Stimulated activated CD8-positive, alpha-beta memory T cell treated with anti-CD3 and anti-CD28 coated beads, Interleukin-4, amount 100 ng/mL, for 1 hour (primary cell): Measurements from ENCODE around the gene COQ8A.
"Not testable (repeated sequence)": the region's sequence is repeated elsewhere in the genome, so short reads cannot be mapped to it uniquely, and the experiment has no call there.

Experiments
- DNase-seq, 2 donors: peaks; one replicate each; pipeline ENCODE4 v3.0.0-alpha.2; 2020; ENCODE audit warnings: low read depth in 2 of 2, low spot score in 1 of 2

Gene COQ8A

DNA sequence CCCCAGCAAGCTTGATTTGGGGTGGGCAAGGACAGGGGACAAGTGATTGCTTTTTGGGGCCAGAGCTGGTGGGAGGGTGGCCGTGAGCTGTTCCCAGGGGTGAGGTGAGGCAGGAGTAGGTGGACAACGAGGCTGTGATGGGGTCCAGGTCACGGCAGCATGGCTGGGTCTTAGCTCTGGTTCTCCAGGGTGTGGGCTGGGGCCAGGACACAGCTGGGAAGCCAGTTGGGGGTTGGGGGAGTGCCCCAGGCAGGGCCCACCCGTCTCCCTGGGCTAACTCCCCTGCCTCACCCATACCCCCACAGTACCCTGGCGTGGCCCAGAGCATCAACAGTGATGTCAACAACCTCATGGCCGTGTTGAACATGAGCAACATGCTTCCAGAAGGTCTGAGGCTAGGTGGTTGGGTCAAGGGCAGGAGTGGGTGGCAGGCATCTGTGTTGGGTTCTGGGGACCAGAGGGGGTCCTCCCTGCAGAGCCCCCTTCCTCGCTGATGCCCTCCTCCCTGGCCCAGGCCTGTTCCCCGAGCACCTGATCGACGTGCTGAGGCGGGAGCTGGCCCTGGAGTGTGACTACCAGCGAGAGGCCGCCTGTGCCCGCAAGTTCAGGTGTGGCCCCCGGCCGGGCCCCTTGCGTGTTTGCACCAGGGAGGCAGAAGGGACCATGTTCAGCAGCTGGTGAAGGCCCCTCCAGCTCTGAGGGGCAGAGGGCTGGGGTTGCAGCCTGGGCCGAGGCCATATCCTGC is 43.3 kb downstream of the COQ8A start:
- DNase-seq = no peak

DNA sequence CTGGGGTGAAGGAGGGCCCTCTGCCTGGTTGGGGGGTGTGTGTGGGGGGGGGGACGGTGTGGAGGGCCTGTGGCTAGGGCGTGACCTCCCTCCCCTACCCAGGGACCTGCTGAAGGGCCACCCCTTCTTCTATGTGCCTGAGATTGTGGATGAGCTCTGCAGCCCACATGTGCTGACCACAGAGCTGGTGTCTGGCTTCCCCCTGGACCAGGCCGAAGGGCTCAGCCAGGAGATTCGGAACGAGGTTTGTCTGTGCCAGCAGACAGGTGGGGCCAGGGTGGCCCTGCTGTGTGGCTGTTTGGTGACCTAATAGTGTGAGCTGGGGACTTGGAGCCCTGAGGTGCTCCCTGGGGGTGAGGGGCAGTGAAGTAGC is 43.9 kb downstream of the COQ8A start:
- no peak for DNase-seq

DNA sequence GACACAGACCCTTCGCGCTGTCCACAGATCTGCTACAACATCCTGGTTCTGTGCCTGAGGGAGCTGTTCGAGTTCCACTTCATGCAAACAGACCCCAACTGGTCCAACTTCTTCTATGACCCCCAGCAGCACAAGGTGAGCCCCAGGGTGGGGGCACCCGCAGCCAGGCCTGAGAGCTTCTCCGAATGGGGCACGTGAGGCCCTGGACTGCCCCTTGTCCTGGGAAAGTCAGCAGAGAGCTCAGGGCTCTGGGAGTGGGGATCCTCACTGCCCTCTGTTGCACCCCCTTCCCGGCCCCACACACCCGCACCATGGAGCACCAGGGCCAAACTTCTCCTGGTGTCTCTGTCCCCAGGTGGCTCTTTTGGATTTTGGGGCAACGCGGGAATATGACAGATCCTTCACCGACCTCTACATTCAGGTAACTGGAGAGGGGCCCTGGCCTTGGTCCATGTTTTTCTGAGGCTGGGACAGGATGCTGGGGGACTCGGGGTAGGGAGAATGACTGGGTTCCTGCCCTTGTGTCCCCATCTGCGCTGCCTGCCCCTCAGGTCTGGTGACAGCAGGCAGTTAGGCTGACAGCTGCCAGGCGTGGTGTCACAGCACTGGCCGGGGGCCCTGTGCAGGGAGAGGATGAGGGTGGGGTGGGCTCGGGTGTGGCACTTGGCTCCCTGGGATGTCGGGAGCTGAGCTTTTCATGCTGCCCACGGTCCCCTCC is 44.6 kb downstream of the COQ8A start:
- no peak for DNase-seq

DNA sequence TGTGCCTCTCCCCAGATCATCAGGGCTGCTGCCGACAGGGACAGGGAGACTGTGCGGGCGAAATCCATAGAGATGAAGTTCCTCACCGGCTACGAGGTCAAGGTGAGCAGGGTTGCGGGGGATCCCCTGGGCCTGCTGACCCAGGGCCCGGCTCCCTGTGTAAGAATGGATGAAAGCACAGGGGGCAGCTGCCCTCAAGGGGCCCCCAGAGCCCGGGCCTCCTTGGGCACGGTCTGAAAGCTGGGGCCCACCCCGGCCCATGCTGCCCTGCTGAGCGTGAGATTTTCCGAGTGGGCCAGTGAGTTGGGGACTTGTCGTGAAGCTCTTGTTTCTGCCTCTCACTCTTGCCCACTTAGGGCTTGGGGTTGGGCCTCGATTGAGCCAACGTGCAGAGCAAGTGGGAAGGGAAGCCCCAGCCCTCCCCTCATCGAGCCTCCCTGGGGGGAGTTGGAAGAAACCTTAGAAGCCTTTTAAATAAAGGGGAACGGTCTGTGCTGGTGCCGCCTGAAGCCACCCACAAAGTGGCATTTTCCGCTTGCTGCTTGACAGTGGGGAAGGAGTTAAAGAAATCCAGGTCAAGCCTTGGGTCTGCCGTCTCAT is 45.2 kb downstream of the COQ8A start:
- no peak for DNase-seq

DNA sequence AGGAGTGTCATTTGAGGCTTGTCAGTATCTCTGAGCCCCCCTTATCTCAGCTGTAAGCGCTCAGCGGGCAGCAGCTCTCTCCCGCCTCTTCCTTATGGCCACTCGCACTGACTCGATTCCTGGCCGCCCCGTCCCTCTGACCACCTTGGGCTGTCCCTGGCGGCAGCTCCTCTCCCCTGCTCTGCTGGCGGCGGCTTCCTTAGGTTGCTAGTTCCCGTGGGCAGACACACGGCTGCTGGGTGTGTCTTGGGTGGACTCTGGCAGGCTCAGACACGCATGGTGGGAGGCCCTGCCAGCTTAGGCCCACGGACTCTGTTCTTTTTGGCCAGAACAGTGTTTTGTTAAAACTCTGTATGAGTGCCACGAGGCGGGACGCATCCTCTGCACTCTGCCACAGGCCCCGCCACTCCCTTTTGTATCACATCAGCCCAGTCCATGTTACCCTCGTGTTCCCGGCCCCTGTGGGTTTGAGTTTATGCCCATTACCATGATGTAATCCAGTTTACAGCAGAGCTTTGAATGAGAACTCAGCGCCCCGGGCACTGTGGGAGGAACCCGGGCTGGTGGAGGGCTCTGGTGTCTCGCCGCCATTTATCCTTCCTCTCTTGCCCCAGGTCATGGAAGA is 45.9 kb downstream of the COQ8A start:
- no peak for DNase-seq

DNA sequence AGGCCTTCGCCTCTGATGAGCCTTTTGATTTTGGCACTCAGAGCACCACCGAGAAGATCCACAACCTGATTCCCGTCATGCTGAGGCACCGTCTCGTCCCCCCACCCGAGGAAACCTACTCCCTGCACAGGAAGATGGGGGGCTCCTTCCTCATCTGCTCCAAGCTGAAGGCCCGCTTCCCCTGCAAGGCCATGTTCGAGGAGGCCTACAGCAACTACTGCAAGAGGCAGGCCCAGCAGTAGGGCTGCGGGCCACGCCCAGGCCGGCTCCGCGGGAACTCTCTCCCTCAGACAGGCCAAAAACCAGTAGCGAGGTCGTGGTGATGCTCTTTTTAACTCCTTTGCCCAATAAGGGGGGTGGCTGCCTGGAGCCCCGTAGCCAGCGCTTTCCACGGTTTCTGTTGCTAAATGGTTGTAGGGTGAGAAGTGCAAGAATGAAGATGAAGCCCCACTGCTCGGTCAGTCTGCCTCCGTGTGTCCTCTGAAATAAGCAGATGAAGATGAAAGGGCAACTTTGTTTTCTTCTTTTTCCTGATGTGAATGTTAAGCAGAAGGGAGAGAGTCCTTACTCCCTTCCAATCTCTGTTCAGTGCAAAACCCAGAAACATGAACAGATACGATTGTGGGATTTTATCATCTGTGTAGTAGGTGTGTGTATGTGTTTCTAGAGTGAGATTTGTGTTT is 46.5 kb downstream of the COQ8A start:
- DNase-seq = no peak

DNA sequence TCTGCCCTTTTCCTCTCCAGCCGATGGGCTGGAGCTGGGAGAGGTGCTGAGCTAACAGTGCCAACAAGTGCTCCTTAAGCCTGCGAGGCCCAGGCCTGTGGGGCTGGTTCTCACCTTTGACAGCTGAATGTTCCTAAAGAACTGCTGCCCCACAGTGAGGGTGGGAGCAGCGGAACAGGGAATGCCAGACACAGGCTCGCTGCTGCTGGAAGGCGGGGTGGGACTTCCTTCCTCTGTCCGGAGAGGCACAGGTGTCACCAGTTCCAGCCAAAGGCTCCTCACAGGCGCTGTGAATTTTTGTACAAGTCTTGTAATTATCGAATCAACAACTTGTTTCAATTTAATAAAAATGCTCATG is 47.1 kb downstream of the COQ8A start:
- no peak for DNase-seq

DNA sequence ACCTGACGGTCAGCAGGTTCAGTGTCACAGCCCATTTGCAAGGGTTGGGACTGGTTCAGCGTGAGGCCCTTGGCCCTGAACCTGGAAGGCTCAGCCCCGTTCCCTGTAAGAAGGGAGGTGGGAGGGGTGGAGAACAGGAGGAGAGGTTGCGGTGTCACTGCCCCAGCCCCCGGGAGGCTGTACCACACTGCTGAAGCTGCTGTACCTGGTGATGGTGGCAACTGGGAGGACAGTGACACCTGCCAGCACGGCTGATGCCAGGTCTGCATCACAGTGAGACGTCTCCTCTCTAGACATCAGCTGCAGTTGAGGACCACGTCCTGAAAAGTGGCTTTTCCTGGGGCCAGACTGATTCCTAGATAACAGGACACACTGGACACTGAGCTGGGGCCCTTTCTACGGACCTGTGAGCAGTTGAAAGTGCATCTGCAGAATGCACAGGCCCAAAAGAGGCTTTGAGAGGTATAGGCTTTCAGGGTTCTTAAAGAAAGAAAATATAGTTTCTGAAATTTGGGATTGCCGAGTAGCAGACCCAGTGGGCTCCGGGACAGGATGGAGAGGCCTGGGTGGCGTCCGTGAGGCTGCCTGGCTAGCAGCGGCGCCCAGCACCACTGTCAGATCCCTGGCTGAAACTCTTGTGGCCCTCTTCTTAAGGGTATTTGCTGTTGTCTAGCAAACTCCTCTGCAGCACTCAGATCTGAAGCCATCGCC is 47.7 kb downstream of the COQ8A start:
- DNase-seq = no peak

DNA sequence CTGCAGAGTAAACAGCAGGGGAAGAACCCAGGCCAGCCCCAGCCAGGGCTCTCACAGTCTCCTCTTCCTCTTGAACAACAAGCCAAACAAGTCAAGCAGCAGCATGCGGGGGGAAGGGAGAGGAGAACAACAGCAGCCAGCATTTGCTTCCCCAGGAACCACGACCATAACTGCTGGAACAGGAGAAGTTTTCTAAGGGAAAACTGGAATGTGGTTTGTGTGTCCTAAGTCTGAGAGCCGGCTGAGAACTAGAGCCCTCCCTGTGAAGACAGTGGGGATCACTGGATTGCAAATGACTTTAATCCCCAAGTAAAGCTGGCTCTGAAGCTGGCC is 48.2 kb downstream of the COQ8A start:
- DNase-seq = no peak

DNA sequence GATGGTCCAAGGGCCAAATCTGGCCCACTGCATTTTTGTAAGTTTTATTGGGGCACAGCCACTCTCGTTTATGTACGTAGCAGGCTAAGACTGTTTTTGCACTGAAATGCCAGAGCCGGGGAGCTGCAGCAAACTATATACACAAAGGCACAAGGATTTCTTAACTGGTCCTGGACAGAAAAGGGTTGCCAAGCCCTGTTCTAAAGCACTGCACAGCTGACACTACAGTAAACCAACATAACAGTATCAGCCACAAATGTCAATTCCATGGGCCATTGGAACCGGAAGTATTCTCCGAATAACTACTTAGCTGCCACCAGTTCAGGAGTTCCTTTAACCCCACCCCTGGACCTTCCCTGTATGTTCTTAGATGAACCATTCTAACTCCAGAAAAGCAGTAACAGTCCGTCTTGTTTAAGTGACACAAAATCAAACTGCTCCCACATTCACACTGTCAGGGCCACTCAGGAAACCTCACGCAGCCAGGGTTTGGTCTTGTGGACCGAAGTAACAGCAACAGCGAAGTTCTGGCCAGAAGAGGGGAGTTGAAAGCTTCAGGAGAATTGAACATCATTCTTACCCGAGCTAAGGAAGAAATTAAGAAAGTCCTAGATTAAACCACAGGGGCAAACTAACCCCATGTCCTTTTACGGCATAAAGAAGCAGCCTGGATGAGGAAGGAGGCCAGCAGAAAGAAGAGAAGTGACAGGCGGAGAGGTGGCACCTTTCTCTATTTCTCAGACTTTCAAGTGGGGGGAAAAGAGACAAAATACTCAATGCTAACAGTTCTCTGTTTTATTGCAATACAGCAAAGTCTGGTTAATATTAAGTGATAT is 49.2 kb downstream of the COQ8A start:
- DNase-seq = no peak

DNA sequence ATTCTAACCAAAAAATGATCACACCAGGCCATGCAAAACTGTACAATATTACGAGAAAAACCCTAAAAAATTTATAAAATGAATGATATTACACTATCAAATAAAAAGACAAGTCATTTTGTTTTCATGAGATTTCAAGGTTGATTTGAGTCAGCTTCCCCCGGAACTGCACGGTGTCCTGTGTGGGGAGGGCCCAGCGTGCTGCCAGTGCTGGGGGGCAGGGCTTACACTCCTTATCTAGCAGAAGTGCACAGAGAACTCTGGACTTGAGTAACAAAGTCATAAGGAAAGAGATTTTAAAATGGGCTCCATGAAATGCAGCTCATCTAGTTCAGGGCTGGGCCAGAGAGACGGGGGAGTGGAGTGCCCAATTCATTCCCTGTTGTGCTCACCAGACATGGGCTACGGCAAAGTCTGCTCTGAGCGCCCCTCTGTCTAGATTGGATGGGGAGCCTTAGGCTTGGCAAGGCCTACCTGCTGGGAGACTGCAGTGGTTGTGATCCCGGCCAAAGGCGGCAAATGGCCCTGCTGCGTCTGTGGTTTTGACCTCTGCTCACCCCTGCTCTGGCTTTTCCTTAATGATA is 50.1 kb downstream of the COQ8A start:
- DNase-seq = no peak

DNA sequence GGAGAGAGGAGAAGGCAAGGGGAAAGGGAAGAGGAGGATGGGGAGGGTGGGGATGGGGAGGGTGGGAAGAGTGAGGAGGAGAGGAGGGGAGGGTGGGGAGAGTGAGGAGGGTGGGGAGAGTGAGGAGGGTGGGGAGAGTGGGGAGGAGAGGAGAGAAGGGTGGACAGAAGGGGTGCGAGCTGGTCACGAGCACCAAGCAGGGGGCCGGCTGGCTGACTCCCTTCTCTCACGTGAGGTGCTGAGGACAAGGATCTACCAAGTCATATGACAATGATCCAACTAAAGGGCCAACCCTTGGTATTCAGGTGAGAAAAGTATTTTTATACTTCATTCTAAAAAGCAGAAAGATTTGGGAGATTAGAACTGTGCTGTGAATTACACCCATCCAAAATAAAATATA is 51.8 kb downstream of the COQ8A start:
- no peak for DNase-seq

DNA sequence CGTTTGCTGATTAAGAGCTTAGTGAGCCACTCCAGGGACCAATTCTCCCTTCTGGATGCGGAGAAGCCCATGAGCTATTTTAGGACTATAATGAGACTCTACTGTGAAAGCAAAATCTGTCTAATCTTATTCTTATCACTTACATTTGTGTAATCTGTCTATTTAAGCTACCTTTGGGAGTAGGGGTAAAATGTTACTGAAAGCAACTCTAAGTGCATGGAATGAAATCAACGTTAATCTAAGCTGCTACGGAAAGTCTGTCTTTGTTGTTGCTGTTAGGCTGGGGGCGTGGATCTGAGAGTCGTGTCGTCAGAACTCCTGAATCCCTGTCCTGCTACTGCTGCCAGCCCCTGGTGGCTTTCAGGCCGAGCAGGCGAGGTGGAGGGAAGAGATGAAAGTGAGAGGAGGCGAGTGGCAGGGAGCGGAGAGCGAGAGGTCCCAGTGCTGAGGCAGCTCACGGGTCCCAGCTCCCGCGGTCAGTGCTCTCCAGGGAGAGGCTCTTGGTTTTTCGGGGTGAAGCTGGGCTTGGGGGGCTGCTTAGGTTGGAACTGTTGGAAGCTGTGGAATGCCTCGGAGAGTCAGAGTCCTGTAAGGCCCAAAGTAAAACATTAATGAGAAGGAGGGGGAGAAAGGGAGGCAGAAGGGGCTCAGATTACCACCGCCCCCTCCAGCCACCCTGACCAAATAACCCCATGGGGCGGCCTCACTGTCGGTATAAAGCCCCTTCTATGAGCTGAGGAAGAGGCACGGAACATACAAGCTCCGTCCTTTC is 53.9 kb downstream of the COQ8A start:
- DNase-seq = no peak

DNA sequence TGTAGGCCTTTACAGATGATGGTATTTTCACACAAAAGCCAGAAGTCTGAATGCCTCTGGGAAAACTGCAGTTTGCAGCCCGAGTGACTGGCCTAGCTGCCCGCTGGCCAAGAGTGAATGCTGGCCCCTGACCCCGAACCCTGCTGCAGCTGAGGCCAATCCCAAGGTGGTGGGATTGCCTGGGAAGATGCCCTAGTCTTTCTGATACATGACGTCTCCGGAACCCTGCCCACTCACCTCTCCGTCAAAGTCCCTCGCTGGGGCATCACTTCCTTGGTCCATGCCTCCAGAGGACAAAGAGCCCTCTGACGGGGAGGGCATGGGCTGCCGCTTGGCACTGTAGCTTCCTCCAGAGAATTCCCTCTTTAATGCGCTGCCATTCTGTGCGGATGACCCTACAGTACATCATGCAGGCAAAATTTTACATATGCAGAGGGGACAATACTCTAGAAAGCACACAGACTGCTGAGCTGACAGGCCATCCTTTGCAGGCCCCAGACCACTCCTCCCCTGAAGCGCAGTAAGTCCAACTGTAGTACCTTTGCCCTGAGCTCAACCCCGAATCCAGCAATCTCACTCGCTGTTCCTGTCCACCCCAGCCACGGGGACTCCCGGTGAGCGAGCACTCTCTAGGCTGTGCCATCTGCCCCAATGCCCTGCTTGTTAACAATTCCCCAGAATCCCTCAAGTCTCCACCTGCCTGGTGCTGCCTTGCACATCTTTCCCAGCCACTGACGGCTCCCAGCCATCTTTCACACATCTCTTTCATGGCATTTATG is 54.7 kb downstream of the COQ8A start:
- no peak for DNase-seq

DNA sequence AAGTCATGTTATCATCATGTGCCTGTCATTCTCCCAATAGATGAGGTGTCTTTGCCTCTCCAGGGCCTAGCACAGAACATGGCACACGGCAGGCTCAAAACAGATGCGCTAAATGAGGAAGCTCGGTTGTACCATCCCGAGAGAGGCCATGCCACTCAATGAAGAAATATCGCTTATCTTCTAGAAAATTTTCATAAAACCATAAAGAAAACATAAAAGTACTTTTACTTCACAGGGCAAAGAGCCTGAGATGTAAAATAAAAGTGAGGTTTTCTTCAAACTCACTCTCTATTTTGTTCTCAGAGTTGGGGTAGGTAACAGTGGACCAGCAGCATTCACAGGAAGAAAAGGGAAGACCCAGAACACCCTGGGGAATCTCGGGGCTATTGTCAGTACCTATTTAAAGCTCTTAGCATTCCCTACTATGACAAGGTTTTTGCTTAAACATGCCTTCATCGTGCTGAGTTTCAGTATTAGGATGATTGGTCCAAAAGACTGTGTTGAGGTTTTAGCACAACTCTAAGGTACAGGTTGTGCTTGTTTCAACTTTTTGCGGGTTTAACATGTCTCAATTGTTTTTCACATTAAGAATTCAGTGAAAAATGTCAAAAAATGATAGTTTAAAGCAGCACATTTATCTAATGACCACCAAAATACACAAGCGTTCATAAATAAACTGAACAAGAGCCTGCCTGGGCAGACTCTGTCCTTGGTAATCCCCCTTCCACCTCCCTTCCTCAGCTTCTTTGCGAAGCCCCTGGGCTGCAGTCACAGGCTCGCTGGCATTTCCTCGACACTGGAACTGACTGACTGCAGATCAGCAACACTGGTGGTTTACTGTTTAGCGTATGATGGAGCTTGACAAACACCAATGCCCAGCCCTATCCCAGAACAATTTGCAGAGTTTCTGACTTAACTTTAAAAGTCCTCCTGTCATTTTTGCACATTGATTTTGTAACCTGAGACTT is 55.6 kb downstream of the COQ8A start:
- no peak for DNase-seq

DNA sequence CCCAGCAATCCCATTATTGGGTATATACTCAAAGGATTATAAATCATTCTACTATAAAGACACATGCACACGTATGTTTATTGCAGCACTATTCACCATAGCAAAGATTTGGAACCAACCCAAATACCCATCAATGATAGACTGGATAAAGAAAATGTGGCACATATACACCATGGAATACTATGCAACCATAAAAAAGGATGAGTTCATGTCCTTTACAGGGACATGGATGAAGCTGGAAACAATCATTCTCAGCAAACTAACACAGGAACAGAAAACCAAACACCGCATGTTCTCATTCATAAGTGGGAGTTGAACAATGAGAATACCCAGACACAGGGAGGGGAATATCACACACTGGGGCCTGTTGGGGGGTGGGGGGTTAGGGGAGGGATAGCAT is 59.5 kb downstream of the COQ8A start:
- not testable (repeated sequence) for DNase-seq

DNA sequence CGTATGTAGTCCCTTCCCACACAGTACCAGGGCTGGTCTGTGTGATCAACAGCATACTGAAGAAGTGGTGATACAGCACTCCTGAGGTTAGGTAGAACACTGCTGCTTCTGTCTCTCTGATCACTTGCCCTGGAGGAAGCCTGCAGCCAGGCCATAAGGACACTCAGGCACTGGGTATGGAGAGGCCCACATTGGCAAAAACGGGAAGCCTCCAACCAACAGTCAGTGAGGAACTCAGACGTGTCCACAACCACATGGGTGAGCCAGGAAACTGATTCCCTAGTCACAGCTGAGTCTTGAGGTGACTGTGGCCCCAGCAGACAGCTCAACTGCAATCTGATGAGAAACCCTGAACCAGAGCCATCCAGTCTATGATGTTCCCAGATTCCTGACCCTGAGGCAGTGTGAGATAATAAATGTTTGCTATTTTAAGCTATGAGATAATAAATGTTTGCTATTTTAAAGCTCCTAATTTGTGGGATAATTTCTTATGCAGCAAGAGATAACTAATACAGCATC is 62.5 kb downstream of the COQ8A start:
- no peak for DNase-seq
